ENCODE results near the gene AKAP6. TPM values are rescaled to one million over a fixed set of nuclear protein-coding genes. Genes with fewer than 3 reads are reported as not detected.

AKAP6 gene
- total RNA-seq, 1 experiment from 2014 or later: 1.9 TPM

DNA sequence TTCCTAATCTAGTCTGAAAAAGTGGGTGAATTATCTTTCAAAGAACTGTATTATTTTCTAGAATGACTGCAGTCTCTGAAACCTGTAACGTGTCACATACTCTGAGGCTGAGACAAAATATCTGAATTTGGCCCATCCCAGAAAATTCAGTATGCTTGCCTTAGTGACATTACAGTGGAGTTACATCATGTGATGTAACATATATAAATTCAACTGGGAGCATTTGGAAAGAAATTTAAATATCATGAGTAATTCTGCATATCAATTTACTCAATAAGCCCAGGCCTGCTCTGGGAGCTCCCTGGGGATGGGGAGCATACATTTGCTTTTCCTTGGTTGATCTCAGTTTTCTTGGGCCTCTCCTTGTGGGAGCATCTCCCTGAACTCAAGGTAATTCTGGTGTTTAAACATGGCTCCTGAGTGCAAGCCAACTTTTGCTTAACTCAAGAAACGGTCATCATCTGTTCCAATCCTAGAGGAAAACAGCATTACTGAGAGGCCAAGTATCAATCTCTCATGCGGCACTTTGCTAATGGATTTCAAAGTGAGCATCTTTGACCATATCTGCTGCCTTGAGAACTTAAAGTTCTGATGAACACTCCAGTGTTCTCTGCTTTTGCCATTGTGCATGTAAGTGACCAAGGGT, 54.4 kb downstream of the AKAP6 start (continued):
- TF ChIP-seq, protein P1, sequence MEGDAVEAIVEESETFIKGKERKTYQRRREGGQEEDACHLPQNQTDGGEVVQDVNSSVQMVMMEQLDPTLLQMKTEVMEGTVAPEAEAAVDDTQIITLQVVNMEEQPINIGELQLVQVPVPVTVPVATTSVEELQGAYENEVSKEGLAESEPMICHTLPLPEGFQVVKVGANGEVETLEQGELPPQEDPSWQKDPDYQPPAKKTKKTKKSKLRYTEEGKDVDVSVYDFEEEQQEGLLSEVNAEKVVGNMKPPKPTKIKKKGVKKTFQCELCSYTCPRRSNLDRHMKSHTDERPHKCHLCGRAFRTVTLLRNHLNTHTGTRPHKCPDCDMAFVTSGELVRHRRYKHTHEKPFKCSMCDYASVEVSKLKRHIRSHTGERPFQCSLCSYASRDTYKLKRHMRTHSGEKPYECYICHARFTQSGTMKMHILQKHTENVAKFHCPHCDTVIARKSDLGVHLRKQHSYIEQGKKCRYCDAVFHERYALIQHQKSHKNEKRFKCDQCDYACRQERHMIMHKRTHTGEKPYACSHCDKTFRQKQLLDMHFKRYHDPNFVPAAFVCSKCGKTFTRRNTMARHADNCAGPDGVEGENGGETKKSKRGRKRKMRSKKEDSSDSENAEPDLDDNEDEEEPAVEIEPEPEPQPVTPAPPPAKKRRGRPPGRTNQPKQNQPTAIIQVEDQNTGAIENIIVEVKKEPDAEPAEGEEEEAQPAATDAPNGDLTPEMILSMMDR (IDR thresholded peaks at IDR 0.05 in 2 of 3, conservative IDR thresholded peaks at IDR 0.05 in 1 of 3; ENCODE audit: borderline replicate concordance in 1 of 3, insufficient read depth in 1 of 3, low read depth in 2 of 3, low read length in 2 of 3): no peak
- TF ChIP-seq POLR2A (IDR thresholded peaks at IDR 0.05; ENCODE audit: borderline replicate concordance, extremely low read depth, insufficient read depth, insufficient read length): no peak

- Histone ChIP-seq H3K79me2 (ENCODE audit: insufficient read depth, low read length) (no peaks in the 10 kb centered on the region), H2AFZ (ENCODE audit: low read depth, low read length, poor library complexity, severe bottlenecking) (no peak overlapping the region), H3K36me3 (ENCODE audit: control insufficient read depth in 1 of 2, insufficient read depth in 2 of 2, low read length in 2 of 2) (no peaks in the 10 kb centered on the region), H3K27me3 (ENCODE audit: insufficient read depth, low read length) (no peaks in the 10 kb centered on the region), H3K4me1 (ENCODE audit: control insufficient read depth in 1 of 2, insufficient read depth in 2 of 2, low read length in 2 of 2) (no peaks in the 10 kb centered on the region), H3K4me3 (replicated peaks in 1 of 2; ENCODE audit: low read depth in 1 of 2, low read length in 2 of 2) (no peak overlapping the region), H3K9me3 (ENCODE audit: control insufficient read depth in 1 of 2, insufficient read depth in 1 of 2, low read depth in 1 of 2, low read length in 2 of 2) (no peaks in the 10 kb centered on the region), H3K27ac (ENCODE audit: low read depth, low read length) (no peak overlapping the region), H4K20me1 (ENCODE audit: insufficient read depth) (no peaks in the 10 kb centered on the region), H3K9ac (ENCODE audit: low read length) (no peak overlapping the region), H3K4me2 (ENCODE audit: low read length) (no peak overlapping the region), H3K9me2 (ENCODE audit: insufficient read depth) (no peaks in the 10 kb centered on the region)
- intact Hi-C loops (cut with micrococcal nuclease): loop anchor here (5.0 kb wide), 1 partner anchor 132 kb away; no protein-coding TSS in a partner anchor
- no TSS peak for BruUV-seq (replicated peaks)
- DNase-seq (ENCODE audit: low read depth, low spot score) (no peak), ATAC-seq (no peak)
- CTCF ChIA-PET: interaction anchor here (1.0 to 1.3 kb wide), 2 partner anchors 130 to 450 kb away, joined by 3 read pairs; no protein-coding TSS in a partner anchor
- RAD21 ChIA-PET (ENCODE audit: low non-redundant PET in 1 of 2, low total read pairs in 2 of 2, uncharacterized antibody in 2 of 2, unreplicated experiment in 2 of 2): no interaction called here
- POLR2A ChIA-PET: interaction anchor here (0.7 kb wide), 1 partner anchor 17 kb away, joined by 3 read pairs; no protein-coding TSS in a partner anchor
- TF ChIP-seq POLR2A (IDR thresholded peaks at IDR 0.05; ENCODE audit: borderline replicate concordance, extremely low read depth, insufficient read depth, insufficient read length) (no peak), ZFX (IDR thresholded peaks at IDR 0.05) (no peak), ZNF274 (IDR thresholded peaks at IDR 0.05; ENCODE audit: low read depth, low read length) (no peak), ZBTB33 (IDR thresholded peaks at IDR 0.05; ENCODE audit: extremely low read depth, insufficient replicate concordance, low read length) (no peak), SRF (IDR thresholded peaks at IDR 0.05; ENCODE audit: low read depth) (no peak), MAX (IDR thresholded peaks at IDR 0.05) (no peak), EZH2phosphoT487 (IDR thresholded peaks at IDR 0.05; ENCODE audit: borderline replicate concordance) (no peak), FOSL1 (IDR thresholded peaks at IDR 0.05; ENCODE audit: low read depth) (no peak), RAD21 (IDR thresholded peaks at IDR 0.05; ENCODE audit: low read depth) (no peak), SP1 (IDR thresholded peaks at IDR 0.05; ENCODE audit: low read depth) (no peak), EZH2 (IDR thresholded peaks at IDR 0.05) (no peak)
- TF ChIP-seq, protein P1 (IDR thresholded peaks at IDR 0.05 in 2 of 3, conservative IDR thresholded peaks at IDR 0.05 in 1 of 3; ENCODE audit: borderline replicate concordance in 1 of 3, insufficient read depth in 1 of 3, low read depth in 2 of 3, low read length in 2 of 3): no peak
- TF ChIP-seq, protein P2, sequence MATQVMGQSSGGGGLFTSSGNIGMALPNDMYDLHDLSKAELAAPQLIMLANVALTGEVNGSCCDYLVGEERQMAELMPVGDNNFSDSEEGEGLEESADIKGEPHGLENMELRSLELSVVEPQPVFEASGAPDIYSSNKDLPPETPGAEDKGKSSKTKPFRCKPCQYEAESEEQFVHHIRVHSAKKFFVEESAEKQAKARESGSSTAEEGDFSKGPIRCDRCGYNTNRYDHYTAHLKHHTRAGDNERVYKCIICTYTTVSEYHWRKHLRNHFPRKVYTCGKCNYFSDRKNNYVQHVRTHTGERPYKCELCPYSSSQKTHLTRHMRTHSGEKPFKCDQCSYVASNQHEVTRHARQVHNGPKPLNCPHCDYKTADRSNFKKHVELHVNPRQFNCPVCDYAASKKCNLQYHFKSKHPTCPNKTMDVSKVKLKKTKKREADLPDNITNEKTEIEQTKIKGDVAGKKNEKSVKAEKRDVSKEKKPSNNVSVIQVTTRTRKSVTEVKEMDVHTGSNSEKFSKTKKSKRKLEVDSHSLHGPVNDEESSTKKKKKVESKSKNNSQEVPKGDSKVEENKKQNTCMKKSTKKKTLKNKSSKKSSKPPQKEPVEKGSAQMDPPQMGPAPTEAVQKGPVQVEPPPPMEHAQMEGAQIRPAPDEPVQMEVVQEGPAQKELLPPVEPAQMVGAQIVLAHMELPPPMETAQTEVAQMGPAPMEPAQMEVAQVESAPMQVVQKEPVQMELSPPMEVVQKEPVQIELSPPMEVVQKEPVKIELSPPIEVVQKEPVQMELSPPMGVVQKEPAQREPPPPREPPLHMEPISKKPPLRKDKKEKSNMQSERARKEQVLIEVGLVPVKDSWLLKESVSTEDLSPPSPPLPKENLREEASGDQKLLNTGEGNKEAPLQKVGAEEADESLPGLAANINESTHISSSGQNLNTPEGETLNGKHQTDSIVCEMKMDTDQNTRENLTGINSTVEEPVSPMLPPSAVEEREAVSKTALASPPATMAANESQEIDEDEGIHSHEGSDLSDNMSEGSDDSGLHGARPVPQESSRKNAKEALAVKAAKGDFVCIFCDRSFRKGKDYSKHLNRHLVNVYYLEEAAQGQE (IDR thresholded peaks at IDR 0.05; ENCODE audit: low read depth): no peak
These were observed 55.4 kb downstream of the AKAP6 start for GRCh38 chr14:32384464-32384863.
